NCI-H2107 (cell line): ENCODE measurements around the gene SFI1.

Source experiments
- DNase-seq: peaks from one replicate; lab custom pipeline; 2025; lab: John Stamatoyannopoulos, UW

Gene SFI1

GRCh38 chr22:31595271-31595670 lies 98.9 kb downstream of the SFI1 start:
- DNase-seq, result no peak

DNA sequence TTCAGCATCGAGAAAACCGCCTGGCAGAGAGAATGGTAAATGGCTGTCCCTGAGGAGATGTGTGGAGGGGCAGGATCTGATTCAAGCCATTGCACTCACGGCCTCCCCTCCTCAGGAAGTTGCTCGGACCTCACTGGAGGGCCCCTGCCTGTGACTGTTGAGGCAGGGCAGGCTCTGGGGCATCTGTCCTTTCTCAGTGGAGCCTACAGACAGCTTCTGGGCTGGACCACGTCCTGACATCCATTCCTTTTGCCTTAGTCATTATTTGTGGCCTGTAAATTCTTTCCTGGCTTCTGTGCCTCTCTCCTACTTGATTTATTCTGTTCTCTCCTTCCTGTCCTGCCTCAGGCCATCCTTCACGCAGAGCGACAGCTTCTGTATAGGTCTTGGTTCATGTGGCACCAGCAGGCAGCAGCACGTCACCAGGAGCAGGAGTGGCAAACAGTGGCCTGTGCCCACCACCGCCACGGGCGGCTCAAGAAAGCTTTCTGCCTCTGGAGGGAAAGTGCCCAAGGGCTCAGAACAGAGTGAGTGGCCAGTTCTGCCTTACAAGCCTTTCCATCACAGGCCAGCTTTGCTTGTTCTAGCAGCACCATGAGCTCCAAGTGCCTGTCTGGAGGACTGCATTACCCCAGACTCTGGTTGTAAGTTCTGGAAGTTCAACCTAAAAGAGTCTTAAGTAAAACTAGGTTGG lies 106.1 kb downstream of the SFI1 start:
- DNase-seq, result no peak

- no peak for DNase-seq
Measured at GRCh38 chr22:31603081-31603525, 106.8 kb downstream of the SFI1 start.

- DNase-seq, result no peak
Measured at GRCh38 chr22:31603574-31603973, 107.2 kb downstream of the SFI1 start.

- DNase-seq, result no peak
Measured at GRCh38 chr22:31604137-31604705, 107.9 kb downstream of the SFI1 start.

GRCh38 chr22:31604746-31605705 lies 108.7 kb downstream of the SFI1 start:
- DNase-seq, result no peak

- DNase-seq, result no peak
Measured at GRCh38 chr22:31605851-31606585, 109.7 kb downstream of the SFI1 start.

- DNase-seq, result no peak
Measured at GRCh38 chr22:31607696-31608095, 111.4 kb downstream of the SFI1 start.

- DNase-seq, result no peak
Measured at GRCh38 chr22:31609716-31610115, 113.4 kb downstream of the SFI1 start.

DNA sequence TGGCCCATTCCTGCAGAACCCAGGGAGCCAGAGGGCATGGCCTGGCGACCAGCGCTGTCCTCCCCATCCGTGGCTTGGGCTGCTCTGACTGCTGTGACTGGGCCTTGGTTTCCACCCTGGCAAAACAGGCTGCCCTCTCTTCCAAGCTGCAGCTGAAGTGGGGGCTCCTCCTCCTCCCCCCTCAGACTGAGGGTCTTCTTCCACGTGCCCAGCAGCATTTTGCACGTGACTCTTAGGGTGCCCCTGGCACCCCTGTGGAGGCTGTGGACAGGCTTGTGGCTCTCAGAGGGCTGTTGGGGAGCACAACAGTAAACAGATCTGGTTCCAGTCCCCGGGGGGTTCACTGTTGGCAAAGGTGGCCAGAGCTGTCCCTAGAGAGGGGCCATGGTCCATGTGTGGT lies 114.3 kb downstream of the SFI1 start:
- DNase-seq, result no peak

- DNase-seq, result no peak
Measured at GRCh38 chr22:31611061-31611760, 114.9 kb downstream of the SFI1 start.

DNA sequence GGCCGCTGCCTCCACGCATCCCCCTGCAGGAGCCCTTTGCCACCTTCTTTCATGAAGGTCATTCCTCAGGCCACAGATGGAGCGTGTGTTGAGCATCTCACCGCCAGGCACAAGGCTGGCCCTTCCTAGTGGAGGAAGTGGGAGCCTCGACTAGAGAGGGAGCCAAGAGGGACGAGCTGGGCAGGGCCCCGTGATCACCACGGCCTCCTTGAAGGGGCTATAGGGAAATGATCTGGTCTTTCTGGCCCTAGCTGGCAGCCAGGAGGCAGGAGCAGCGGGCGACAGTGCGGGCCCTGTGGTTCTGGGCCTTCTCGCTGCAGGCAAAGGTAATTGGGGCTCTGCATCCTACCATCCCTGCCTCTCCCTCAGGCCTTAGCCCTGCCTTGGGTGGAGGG lies 116.6 kb downstream of the SFI1 start:
- no peak for DNase-seq

DNA sequence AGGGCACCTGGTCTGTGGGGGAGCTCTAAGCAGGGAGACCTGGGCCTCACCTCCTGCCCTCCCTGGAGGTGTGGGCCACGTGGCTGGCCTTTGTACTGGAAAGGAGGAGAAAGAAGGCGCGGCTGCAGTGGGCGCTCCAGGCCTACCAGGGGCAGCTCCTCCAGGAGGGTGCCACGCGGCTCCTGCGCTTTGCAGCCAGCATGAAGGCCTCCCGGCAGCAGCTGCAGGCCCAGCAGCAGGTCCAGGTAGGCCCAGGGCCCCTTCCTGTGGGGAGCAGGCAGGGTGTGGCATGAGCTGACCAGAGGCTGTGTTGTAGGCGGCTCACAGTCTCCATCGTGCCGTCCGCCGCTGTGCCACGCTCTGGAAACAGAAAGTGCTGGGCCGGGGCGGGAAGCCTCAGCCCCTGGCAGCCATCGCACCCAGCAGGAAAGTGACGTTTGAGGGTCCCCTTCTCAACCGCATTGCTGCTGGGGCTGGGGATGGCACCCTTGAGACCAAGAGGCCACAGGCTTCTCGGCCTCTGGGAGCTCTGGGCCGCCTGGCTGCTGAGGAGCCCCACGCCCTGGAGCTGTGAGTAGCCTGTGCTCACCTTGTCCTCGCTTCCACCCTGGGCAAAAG lies 117.1 kb downstream of the SFI1 start:
- DNase-seq, result no peak

DNA sequence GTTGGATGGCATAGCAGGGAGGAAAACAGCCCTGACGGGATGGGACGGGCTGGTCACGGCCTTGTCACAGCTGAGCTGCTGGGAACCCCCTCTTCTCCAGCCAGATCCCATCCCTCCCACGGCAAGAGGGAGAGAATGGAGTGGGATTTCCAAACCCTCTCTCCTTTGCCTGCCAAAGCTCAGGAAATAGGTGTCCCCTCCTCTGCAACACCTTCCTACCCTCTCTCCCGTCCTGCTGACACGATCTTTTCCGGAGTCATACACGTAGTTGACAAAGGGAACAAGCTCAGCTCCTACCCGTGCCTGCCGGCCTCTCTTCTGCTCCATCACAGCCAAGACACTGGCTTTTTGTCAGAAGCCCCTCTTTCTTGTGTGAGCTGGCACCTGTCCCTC lies 117.6 kb downstream of the SFI1 start:
- no peak for DNase-seq

DNA sequence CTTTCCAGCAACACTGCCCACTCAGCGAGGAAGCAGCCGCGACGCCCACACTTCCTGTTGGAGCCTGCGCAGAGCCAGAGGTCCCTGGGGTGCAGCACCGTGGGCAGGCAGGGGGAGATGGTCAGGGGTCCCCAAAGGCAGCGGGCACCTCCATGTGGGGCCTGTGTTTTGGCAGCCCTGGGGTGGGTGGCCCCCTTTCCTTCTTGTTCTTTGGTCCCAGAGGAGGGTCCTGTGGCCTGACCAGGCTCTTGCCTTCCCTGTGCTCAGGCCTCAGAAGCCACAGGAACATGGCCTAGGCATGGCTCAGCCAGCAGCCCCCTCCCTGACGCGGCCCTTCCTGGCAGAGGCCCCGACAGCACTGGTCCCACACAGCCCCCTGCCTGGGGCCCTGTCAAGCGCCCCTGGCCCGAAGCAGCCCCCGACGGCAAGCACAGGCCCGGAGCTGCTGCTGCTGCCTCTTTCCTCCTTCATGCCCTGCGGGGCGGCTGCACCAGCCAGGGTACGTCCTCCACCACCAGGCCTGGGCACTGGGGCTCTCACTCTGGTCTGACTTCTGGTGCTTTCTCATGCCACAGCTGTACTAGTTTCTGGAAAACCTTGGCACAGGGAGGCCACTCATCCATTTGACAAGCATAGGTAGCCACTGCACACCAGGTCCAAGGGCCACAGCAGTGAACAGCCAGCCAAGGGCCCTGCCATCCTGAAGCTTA lies 118.6 kb downstream of the SFI1 start:
- DNase-seq, result no peak

- no peak for DNase-seq
Measured at GRCh38 chr22:31615491-31615860, 119.1 kb downstream of the SFI1 start.

DNA sequence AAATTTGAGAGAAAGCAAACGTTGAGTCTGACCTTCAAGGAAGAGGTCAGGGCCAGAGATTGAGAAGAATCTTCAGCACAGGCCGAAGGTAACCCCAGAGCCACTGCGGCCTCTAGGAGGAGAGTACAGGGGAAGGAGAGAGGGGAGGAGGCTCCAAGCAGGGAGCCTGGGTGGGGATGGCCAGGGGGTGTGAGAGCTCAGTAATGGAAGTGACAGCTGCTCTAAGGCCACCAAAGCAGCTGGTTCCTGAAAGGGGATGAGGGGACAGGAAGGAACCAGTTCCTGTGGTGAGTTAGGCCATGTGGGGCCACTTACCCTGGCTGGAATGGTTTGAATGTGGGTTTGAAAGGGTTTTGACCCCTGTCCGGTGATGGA lies 119.6 kb downstream of the SFI1 start:
- DNase-seq, result no peak

DNA sequence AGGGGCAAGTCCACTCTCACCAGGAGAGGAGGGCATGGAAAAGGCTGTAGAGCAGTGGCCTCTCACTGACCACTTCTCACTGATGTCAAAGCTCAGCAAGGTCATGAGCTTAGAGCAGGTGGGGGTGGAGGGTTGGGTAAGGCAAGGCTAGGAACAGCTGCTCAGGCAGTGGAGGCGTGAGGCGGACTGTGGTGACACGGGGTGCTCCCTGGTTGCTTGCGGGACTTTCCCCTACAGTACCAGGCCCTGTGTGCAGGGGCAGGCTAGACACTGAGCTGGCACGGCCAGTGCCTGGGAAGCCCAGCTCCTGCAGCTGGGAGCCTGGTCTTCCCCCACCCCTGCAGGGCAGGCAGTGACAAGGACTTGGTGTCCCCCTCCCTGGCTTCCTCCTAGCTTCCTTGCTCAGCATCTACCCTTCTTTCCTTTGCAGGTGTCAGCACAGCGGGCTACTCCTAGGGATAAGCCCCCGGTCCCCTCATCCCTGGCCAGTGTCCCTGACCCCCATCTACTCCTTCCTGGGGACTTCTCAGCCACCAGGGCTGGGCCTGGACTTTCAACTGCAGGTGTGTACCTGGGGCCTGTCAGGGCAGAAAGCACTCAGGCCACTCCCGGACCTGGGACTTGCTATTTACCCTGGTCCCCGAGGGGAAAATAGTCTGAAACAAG lies 120.1 kb downstream of the SFI1 start:
- DNase-seq, result no peak

DNA sequence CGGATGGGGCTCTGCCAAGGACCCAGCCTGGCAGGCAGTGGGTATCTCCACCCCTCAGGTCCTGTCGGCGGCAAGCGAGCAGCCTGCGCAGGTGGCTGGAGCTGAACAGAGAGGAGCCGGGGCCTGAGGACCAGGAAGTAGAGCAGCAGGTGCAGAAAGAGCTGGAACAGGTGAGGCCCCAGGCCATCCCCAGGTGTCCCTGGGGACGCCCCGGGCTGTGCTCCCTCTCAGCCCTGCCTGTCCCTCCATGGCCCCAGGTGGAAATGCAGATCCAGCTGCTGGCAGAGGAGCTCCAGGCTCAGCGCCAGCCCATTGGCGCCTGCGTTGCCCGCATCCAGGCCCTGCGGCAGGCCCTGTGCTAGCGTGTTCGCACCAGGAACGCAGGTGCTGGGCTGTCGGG lies 121.7 kb downstream of the SFI1 start:
- peak; percentile 69 for DNase-seq
